Chondrocyte (in vitro differentiated cells): ENCODE data around the gene BATF2. TPM values are rescaled to one million over a fixed set of nuclear protein-coding genes. Genes with fewer than 3 reads are reported as not detected.
A peak's percentile ranks its signal among the peaks of the same experiment; 100 is the strongest.

ENCODE experiments used
- DNase-seq: peaks from one replicate; pipeline ENCODE4 v3.0.0; 2021; ENCODE audit warnings: mixed read lengths, low spot score
- H3K27ac Mint-ChIP-seq: one replicate; pipeline ENCODE4 v1.8.0; 2021; ENCODE audit warnings: mild to moderate bottlenecking, moderate library complexity, mixed read lengths; ENCODE audit not compliant: unreplicated experiment
- H3K27me3 Mint-ChIP-seq: 2 replicates; pipeline ENCODE4 v1.8.0; 2021; ENCODE audit warnings: low read depth, mixed read lengths
- H3K36me3 Mint-ChIP-seq: 2 replicates; pipeline ENCODE4 v1.8.0; 2021; ENCODE audit warnings: low read depth, mixed read lengths
- H3K4me1 Mint-ChIP-seq: 2 replicates; pipeline ENCODE4 v1.8.0; 2021; ENCODE audit warnings: low read depth, mild to moderate bottlenecking, mixed read lengths
- H3K4me3 Mint-ChIP-seq: one replicate; pipeline ENCODE4 v1.8.0; 2021; ENCODE audit warnings: mild to moderate bottlenecking, moderate library complexity, mixed read lengths; ENCODE audit not compliant: unreplicated experiment
- H3K9me3 Mint-ChIP-seq: 2 replicates; pipeline ENCODE4 v1.8.0; 2021; ENCODE audit warnings: low read depth, mixed read lengths
- CTCF ChIP-seq: fragments of 200-600 bp; sonication (generic); IDR thresholded peaks from 2 replicates; pipeline ENCODE4 v1.5.0; 2021; ENCODE audit warnings: antibody characterized with exemption, mild to moderate bottlenecking, moderate library complexity
- total RNA-seq: library from RNA; stranded (reverse); gene quantifications from 3 replicates; pipeline ENCODE4 v1.2.1, GENCODE V29; 2021

Gene BATF2
- total RNA-seq, 1 donor from 2014 or later, result not detected

GRCh38 chr11:65021003-65021402 lies 24.2 kb upstream of the BATF2 start:
- Mint-ChIP-seq H3K4me1 (no peaks in the 10 kb centered on the region), H3K4me3 (no peak overlapping the region), H3K27me3 (no peaks in the 10 kb centered on the region), H3K27ac (no peak overlapping the region), H3K9me3 (no peaks in the 10 kb centered on the region), H3K36me3 (peaks cover 16% of the 10 kb centered on the region)
- TF ChIP-seq CTCF, result no peak
- no peak for DNase-seq

GRCh38 chr11:65019824-65020223 lies 23.1 kb upstream of the BATF2 start:
- Mint-ChIP-seq H3K4me3 (no peak overlapping the region), H3K27ac (no peak overlapping the region), H3K9me3 (no peaks in the 10 kb centered on the region), H3K36me3 (peaks cover 16% of the 10 kb centered on the region), H3K27me3 (no peaks in the 10 kb centered on the region), H3K4me1 (peaks cover 6% of the 10 kb centered on the region)
- no peak for TF ChIP-seq CTCF
- peak; percentile 36 for DNase-seq

- no peaks in the 10 kb centered on the region for H3K9me3 Mint-ChIP-seq
- H3K4me3 Mint-ChIP-seq, result no peak overlapping the region
- H3K27me3 Mint-ChIP-seq, result no peaks in the 10 kb centered on the region
- H3K36me3 Mint-ChIP-seq, result peaks cover 16% of the 10 kb centered on the region
- no peak for TF ChIP-seq CTCF
- H3K27ac Mint-ChIP-seq, result no peak overlapping the region
- H3K4me1 Mint-ChIP-seq, result peaks cover 14% of the 10 kb centered on the region
- no peak for DNase-seq
These were observed 21.2 kb upstream of the BATF2 start for GRCh38 chr11:65017937-65018336.

- Mint-ChIP-seq H3K27ac (peak overlapping the region; percentile 50), H3K36me3 (peaks cover 13% of the 10 kb centered on the region), H3K27me3 (no peaks in the 10 kb centered on the region), H3K4me3 (no peak overlapping the region), H3K4me1 (peaks cover 15% of the 10 kb centered on the region), H3K9me3 (no peaks in the 10 kb centered on the region)
- no peak for DNase-seq
- TF ChIP-seq CTCF, result no peak
These were observed 19.9 kb upstream of the BATF2 start for GRCh38 chr11:65016705-65017104.

GRCh38 chr11:65014726-65015227 lies 18.0 kb upstream of the BATF2 start:
- DNase-seq, result no peak
- no peaks in the 10 kb centered on the region for H3K27me3 Mint-ChIP-seq
- TF ChIP-seq CTCF, result no peak
- peaks cover 15% of the 10 kb centered on the region for H3K4me1 Mint-ChIP-seq
- peak overlapping the region; percentile 88 for H3K27ac Mint-ChIP-seq
- H3K36me3 Mint-ChIP-seq, result peaks cover 11% of the 10 kb centered on the region
- H3K9me3 Mint-ChIP-seq, result no peaks in the 10 kb centered on the region
- H3K4me3 Mint-ChIP-seq, result peak overlapping the region; percentile 79
